HEK293T (cell line): ENCODE data around the gene SLC5A10.

Experiments
- CTCF ChIA-PET: fragments of 350-600 bp; formaldehyde crosslinking; extraction: SDS; loops from one replicate; lab custom pipeline; 2021; ENCODE audit warnings: antibody characterized with exemption, inconsistent platforms; lab: Yijun Ruan, JAX
- POLR2A ChIA-PET: fragments of 350-600 bp; formaldehyde crosslinking; extraction: SDS; loops from one replicate; lab custom pipeline; 2020; ENCODE audit warnings: antibody characterized with exemption, inconsistent platforms; lab: Yijun Ruan, JAX
- DNase-seq: peaks from one replicate; pipeline ENCODE4 v3.0.0; 2012; ENCODE audit warnings: mixed read lengths; ENCODE audit errors: extremely low spot score
- ARNT ChIP-seq: fragments of 450-650 bp; IDR thresholded peaks from 2 replicates; pipeline ENCODE4 v1.6.1; 2017; ENCODE audit warnings: mild to moderate bottlenecking
- BHLHE40 ChIP-seq: fragments of 450-650 bp; IDR thresholded peaks from 2 replicates; pipeline ENCODE4 v1.6.1; 2016; ENCODE audit warnings: mild to moderate bottlenecking, moderate library complexity, borderline replicate concordance
- CTBP1 ChIP-seq: fragments of 450-650 bp; IDR thresholded peaks from 2 replicates; pipeline ENCODE4 v1.6.1; 2016; ENCODE audit warnings: borderline replicate concordance
- ELF4 ChIP-seq: fragments of 450-650 bp; IDR thresholded peaks from 2 replicates; pipeline ENCODE4 v1.6.1; 2017; ENCODE audit warnings: antibody characterized with exemption
- FOXA1 ChIP-seq: fragments of 450-650 bp; IDR thresholded peaks from 2 replicates; pipeline ENCODE4 v1.6.1; 2016; ENCODE audit warnings: mild to moderate bottlenecking
- FOXK2 ChIP-seq: fragments of 450-650 bp; IDR thresholded peaks from 2 replicates; pipeline ENCODE4 v1.6.1; 2016; ENCODE audit warnings: mild to moderate bottlenecking
- FOXM1 ChIP-seq: fragments of 450-650 bp; IDR thresholded peaks from 2 replicates; pipeline ENCODE4 v1.6.1; 2017; ENCODE audit warnings: mild to moderate bottlenecking, borderline replicate concordance
- HDGF ChIP-seq: fragments of 450-650 bp; IDR thresholded peaks from 2 replicates; pipeline ENCODE4 v1.6.1; 2017; ENCODE audit warnings: antibody characterized with exemption, borderline replicate concordance
- L3MBTL2 ChIP-seq: fragments of 450-650 bp; conservative IDR thresholded peaks from 2 replicates; pipeline ENCODE4 v1.6.1; 2016; ENCODE audit warnings: mild to moderate bottlenecking
- LEF1 ChIP-seq: fragments of 450-650 bp; IDR thresholded peaks from 2 replicates; pipeline ENCODE4 v1.6.1; 2017; ENCODE audit warnings: mild to moderate bottlenecking, borderline replicate concordance
- NFRKB ChIP-seq: fragments of 450-650 bp; IDR thresholded peaks from 2 replicates; pipeline ENCODE4 v1.6.1; 2016; ENCODE audit warnings: mild to moderate bottlenecking, moderate library complexity
- SP1 ChIP-seq: fragments of 450-650 bp; IDR thresholded peaks from 2 replicates; pipeline ENCODE4 v1.6.1; 2017
- SUZ12 ChIP-seq: fragments of 450-650 bp; IDR thresholded peaks from 2 replicates; pipeline ENCODE4 v1.6.1; 2016; ENCODE audit warnings: mild to moderate bottlenecking
- TARDBP ChIP-seq: fragments of 450-650 bp; IDR thresholded peaks from 2 replicates; pipeline ENCODE4 v1.6.1; 2016
- ZNF384 ChIP-seq: fragments of 450-650 bp; IDR thresholded peaks from 2 replicates; pipeline ENCODE4 v1.6.1; 2016
- TF ChIP-seq, protein P1 (sequence below): fragments of 450-650 bp; IDR thresholded peaks from 2 replicates; pipeline ENCODE4 v1.6.1; 2016

Gene SLC5A10

GRCh38 chr17:19000531-19001325, 48.8 kb downstream of the SLC5A10 start:
- ChIA-PET CTCF (no interaction called here), POLR2A (interaction anchor here (1.4 kb wide), 1 partner anchor 9 kb away, joined by 4 read pairs; no protein-coding TSS in a partner anchor)
- TF ChIP-seq BHLHE40, result no peak
- no peak for TF ChIP-seq FOXK2
- TF ChIP-seq CTBP1, result no peak
- TF ChIP-seq TARDBP, result no peak
- TF ChIP-seq, protein P1, sequence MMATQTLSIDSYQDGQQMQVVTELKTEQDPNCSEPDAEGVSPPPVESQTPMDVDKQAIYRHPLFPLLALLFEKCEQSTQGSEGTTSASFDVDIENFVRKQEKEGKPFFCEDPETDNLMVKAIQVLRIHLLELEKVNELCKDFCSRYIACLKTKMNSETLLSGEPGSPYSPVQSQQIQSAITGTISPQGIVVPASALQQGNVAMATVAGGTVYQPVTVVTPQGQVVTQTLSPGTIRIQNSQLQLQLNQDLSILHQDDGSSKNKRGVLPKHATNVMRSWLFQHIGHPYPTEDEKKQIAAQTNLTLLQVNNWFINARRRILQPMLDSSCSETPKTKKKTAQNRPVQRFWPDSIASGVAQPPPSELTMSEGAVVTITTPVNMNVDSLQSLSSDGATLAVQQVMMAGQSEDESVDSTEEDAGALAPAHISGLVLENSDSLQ, result no peak
- no peak for TF ChIP-seq SUZ12
- TF ChIP-seq NFRKB, result no peak
- TF ChIP-seq ELF4, result no peak
- no peak for TF ChIP-seq ZNF384
- TF ChIP-seq SP1, result no peak
- no peak for TF ChIP-seq LEF1
- TF ChIP-seq HDGF, result no peak
- no peak for TF ChIP-seq L3MBTL2
- no peak for TF ChIP-seq ARNT
- no peak for TF ChIP-seq FOXA1
- TF ChIP-seq FOXM1, result no peak
- no peak for DNase-seq

- ChIA-PET CTCF (interaction anchor here (2.1 kb wide), 1 partner anchor 41 kb away, joined by 5 read pairs; no protein-coding TSS in a partner anchor), POLR2A (interaction anchor here (1.0 to 1.4 kb wide), 3 partner anchors 10 to 26 kb away, joined by 3 to 4 read pairs (median 3); no protein-coding TSS in a partner anchor)
- no peak for DNase-seq
- no peak for TF ChIP-seq SUZ12
- TF ChIP-seq, protein P1, result no peak
- no peak for TF ChIP-seq ARNT
- TF ChIP-seq SP1, result no peak
- no peak for TF ChIP-seq FOXK2
- TF ChIP-seq ZNF384, result no peak
- TF ChIP-seq HDGF, result no peak
- no peak for TF ChIP-seq FOXM1
- TF ChIP-seq CTBP1, result no peak
- TF ChIP-seq LEF1, result no peak
- TF ChIP-seq TARDBP, result no peak
- no peak for TF ChIP-seq FOXA1
- TF ChIP-seq ELF4, result no peak
- TF ChIP-seq NFRKB, result no peak
Observed at GRCh38 chr17:19001907-19002590, 50.1 kb downstream of the SLC5A10 start.

DNA sequence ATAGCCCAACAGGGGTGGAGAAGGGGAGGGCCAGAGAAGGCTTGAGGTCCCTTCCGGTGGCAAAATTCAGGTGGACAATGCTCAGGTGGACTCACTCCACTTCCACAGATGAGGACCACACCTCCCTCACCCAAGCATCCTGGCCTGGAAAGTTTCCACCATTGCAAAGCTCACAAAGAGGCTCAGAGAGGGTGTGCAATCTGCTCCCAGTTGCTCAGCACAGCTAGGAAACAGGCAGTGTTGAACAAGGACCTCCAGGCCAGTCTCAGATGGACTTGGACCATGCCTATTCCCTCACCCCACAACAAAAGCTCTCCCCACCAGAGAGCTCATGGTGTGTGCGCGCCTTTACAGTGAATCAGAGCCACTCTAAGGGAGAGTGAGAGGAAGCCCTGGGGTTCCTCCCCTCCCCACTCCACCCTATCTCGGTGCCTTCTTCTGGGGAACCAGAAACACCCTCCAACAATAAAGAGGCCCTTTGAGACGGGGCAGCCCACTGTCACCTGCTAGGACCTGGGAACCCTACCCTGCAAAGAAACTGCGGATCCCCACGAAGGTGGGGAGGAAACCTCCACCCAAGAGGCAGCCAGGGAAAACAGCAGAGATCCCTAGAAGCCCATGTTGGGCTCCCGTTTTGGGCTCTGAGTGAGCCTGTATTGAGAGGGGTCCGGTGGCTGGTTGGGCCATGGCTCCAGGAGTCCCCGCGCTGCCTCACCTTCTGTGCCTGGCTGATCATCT, 51.0 kb downstream of the SLC5A10 start:
- CTCF ChIA-PET, result interaction anchor here (2.1 kb wide), 1 partner anchor 42 kb away, joined by 5 read pairs; no protein-coding TSS in a partner anchor
- TF ChIP-seq L3MBTL2 (no peak), FOXM1 (no peak), TARDBP (no peak), ZNF384 (no peak), FOXK2 (no peak), LEF1 (no peak), ARNT (no peak), ELF4 (no peak)
- POLR2A ChIA-PET, result interaction anchor here (0.8 to 1.1 kb wide), 4 partner anchors 18 to 33 kb away, joined by 3 to 5 read pairs (median 3); no protein-coding TSS in a partner anchor
- no peak for DNase-seq

DNA sequence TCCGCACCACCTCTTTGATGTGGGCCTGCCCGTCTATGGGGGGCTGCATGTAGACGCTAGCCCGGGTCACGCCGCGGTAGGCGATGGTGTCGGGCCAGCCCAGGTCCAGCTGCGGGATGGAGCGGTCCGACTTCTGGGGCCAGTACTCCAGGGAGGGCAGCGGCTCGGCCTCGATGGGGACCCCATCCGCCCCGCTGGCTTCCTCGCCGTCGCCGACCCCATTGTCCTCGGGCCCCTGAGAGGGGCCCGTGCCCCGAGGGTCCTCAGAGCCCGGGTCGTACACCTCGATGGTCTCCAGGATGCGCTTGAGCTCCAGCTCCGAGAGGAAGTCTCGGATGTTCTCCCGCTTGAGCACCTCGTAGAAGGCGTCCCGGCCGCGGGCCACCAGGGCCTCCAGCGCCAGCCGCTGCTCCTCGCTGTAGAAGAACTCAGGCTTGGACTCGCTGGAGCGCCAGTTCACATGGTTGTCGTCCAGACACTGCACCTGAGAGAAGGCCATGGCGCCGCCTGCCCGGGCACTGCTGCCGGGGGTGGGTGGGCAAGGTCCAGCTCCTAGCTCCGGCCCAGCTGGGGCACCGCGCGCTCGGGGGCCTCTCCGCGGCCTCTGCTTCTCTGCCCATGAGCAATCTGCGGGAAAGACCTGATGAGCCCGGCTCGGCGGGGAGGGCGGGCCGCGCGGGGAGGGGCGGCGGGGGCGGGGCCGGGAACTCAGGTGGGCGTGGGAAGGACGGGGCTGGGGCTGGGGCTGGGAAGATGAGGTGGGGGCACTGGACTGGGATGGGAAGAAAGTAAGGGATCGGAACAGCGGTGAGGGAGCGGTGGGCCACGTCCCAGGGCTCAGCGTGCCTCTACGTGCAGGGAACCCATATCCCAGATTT, 51.8 kb downstream of the SLC5A10 start:
- ChIA-PET CTCF (interaction anchor here (1.7 to 2.1 kb wide), 2 partner anchors 42 to 43 kb away, joined by 5 to 6 read pairs; no protein-coding TSS in a partner anchor), POLR2A (interaction anchor here (1.0 to 1.5 kb wide), 8 partner anchors 10 to 43 kb away, joined by 3 to 8 read pairs (median 4); no protein-coding TSS in a partner anchor)
- TF ChIP-seq FOXK2 (no peak), SP1 (no peak), ARNT (no peak), HDGF (no peak), TARDBP (no peak), ZNF384 (no peak), BHLHE40 (no peak), LEF1 (no peak), ELF4 (no peak)
- DNase-seq, result peak; percentile 44
